Mesenchymal stem cell (in vitro differentiated cells and primary cell): ENCODE data around the gene CHD1L.

Experiments used
- DNase-seq: peaks from one replicate; pipeline ENCODE4 v3.0.0-alpha.2; 2013
- H2AFZ ChIP-seq: one replicate; pipeline ENCODE4 v1.6.1; 2013; ENCODE audit warnings: low read depth, mild to moderate bottlenecking, control low read depth, inconsistent platforms, low read length, moderate library complexity
- H2AK5ac ChIP-seq: 2 replicates; pipeline ENCODE4 v1.6.1; 2013; ENCODE audit warnings: low read length, moderate library complexity, mild to moderate bottlenecking, inconsistent platforms; ENCODE audit not compliant: severe bottlenecking
- H2BK120ac ChIP-seq: one replicate; pipeline ENCODE4 v1.6.1; 2013; ENCODE audit warnings: low read depth, mild to moderate bottlenecking, inconsistent platforms, low read length, moderate library complexity
- H2BK12ac ChIP-seq, 2 experiments: one replicate each; pipeline ENCODE4 v1.6.1; 2013; ENCODE audit warnings: inconsistent platforms in 2 of 2, low read length in 2 of 2, mild to moderate bottlenecking in 2 of 2, moderate library complexity in 2 of 2, control low read depth in 1 of 2
- H2BK15ac ChIP-seq: one replicate; pipeline ENCODE4 v1.6.1; 2013; ENCODE audit warnings: mild to moderate bottlenecking, low read depth, inconsistent platforms; ENCODE audit not compliant: poor library complexity, severe bottlenecking
- H2BK5ac ChIP-seq: 2 replicates; pipeline ENCODE4 v1.6.1; 2013; ENCODE audit warnings: low read depth, mild to moderate bottlenecking, low read length, control low read depth, inconsistent platforms; ENCODE audit not compliant: poor library complexity, severe bottlenecking
- H3K14ac ChIP-seq, 2 experiments: one replicate each; pipeline ENCODE4 v1.6.1; 2013; ENCODE audit warnings: inconsistent platforms in 2 of 2, low read length in 2 of 2, control low read depth in 1 of 2, mild to moderate bottlenecking in 1 of 2, moderate library complexity in 1 of 2
- H3K18ac ChIP-seq, 2 experiments: one replicate each; pipeline ENCODE4 v1.6.1; 2013; ENCODE audit warnings: inconsistent platforms in 2 of 2, low read length in 2 of 2, control low read depth in 1 of 2, low read depth in 1 of 2, mild to moderate bottlenecking in 1 of 2
- H3K23ac ChIP-seq, 2 experiments: one replicate each; pipeline ENCODE4 v1.6.1; 2013; ENCODE audit warnings: inconsistent platforms in 2 of 2, low read length in 2 of 2, mild to moderate bottlenecking in 2 of 2, moderate library complexity in 2 of 2, control low read depth in 1 of 2
- H3K27ac ChIP-seq: 2 replicates; pipeline ENCODE4 v1.5.1; 2013; ENCODE audit warnings: mild to moderate bottlenecking, moderate library complexity, low read length, control low read depth, inconsistent platforms; ENCODE audit not compliant: poor library complexity, severe bottlenecking
- H3K27me3 ChIP-seq, 2 experiments: 2 replicates each; pipeline versions ENCODE4 v1.6.1 to v1.7.0; 2013; ENCODE audit warnings: low read length in 2 of 2, mild to moderate bottlenecking in 2 of 2, moderate library complexity in 2 of 2, control low read depth in 1 of 2, inconsistent platforms in 1 of 2; ENCODE audit not compliant: control insufficient read depth in 1 of 2, insufficient read depth in 1 of 2
- H3K36me3 ChIP-seq, 2 experiments: 2 replicates each; pipeline versions ENCODE4 v1.6.1 to v1.7.0; 2013; ENCODE audit warnings: low read length in 2 of 2, control low read depth in 1 of 2, inconsistent platforms in 1 of 2, low read depth in 1 of 2, mild to moderate bottlenecking in 1 of 2; ENCODE audit not compliant: insufficient read depth in 2 of 2, control insufficient read depth in 1 of 2
- H3K4ac ChIP-seq, 2 experiments: one replicate each; pipeline ENCODE4 v1.6.1; 2013; ENCODE audit warnings: inconsistent platforms in 2 of 2, low read length in 2 of 2, mild to moderate bottlenecking in 2 of 2, moderate library complexity in 2 of 2, control low read depth in 1 of 2, low read depth in 1 of 2
- H3K4me1 ChIP-seq: 2 replicates; pipeline ENCODE4 v1.6.1; 2013; ENCODE audit warnings: low read depth, low read length, control low read depth; ENCODE audit not compliant: control insufficient read depth, insufficient read depth
- H3K4me2 ChIP-seq: 2 replicates; pipeline ENCODE4 v1.6.1; 2013; ENCODE audit warnings: low read length, mild to moderate bottlenecking, inconsistent platforms; ENCODE audit not compliant: poor library complexity, severe bottlenecking
- H3K4me3 ChIP-seq, 2 experiments: 2 replicates each; pipeline versions ENCODE4 v1.5.1 to v1.7.0; 2013; ENCODE audit warnings: low read length in 2 of 2, mild to moderate bottlenecking in 2 of 2, control low read depth in 1 of 2, low read depth in 1 of 2; ENCODE audit not compliant: insufficient read depth in 1 of 2
- H3K79me1 ChIP-seq: replicated peaks from 2 replicates; pipeline ENCODE4 v1.6.1; 2013; ENCODE audit warnings: mild to moderate bottlenecking, control low read depth, low read length, inconsistent platforms; ENCODE audit not compliant: poor library complexity, severe bottlenecking
- H3K9ac ChIP-seq: 2 replicates; pipeline ENCODE4 v1.7.0; 2013; ENCODE audit warnings: mild to moderate bottlenecking, low read length, moderate library complexity
- H3K9me3 ChIP-seq: 2 replicates; pipeline ENCODE4 v1.7.0; 2013; ENCODE audit warnings: mild to moderate bottlenecking, low read length; ENCODE audit not compliant: control insufficient read depth
- H4K8ac ChIP-seq: one replicate; pipeline ENCODE4 v1.6.1; 2013; ENCODE audit warnings: inconsistent platforms, mild to moderate bottlenecking, low read length, moderate library complexity
- H4K91ac ChIP-seq: one replicate; pipeline ENCODE4 v1.6.1; 2013; ENCODE audit warnings: mild to moderate bottlenecking, low read length, inconsistent platforms
- WGBS: methylation state at CpG from one replicate; pipeline ENCODE4 v1.1.7; 2013; ENCODE audit warnings: mixed read lengths; 5-methylcytosine and 5-hydroxymethylcytosine counted together

CHD1L gene

DNA sequence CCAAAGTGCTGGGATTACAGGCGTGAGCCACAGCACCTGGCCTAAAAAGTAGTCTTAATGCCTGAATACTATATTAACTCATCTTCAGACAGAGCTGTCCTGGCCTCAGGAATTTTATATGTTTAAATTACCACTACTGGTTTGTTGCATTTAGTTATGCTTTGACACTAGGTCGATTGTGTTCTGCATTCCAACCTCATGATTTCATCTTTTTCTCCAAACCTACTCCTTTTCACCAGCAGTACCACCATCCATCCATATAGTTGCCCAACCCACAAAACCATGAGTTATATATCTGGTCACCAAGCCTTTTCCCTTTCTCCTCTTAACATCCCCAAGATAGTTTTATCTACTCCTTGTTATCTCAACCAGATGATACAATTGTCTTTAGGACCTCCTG lies 39.9 kb upstream of the CHD1L start:
- WGBS = 49% methylated on average over 2 of the region's 2 CpGs

DNA sequence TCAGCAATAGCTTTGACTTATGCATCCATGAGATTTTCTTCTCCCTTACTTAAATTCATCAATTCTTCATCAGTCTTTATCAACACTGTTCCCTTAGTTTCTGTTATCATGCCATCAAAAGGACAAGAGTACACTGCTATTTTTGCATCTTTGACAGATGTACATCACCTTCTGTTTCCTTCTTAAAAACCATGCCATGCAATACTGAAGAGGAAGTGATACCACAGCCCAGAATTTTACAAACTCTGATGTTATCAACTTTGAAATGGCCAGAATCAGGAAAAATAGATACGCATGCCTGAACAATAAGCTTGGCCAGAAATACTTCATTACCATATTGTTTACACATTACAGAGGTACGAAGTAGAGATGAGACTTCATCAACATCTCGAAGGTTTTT lies 38.4 kb upstream of the CHD1L start:
- no peaks in the 10 kb centered on the region for H3K27me3 ChIP-seq
- H3K36me3 ChIP-seq = no peaks in the 10 kb centered on the region
- H2BK12ac ChIP-seq = no peak overlapping the region
- no peak overlapping the region for H3K4me3 ChIP-seq
- H3K9me3 ChIP-seq = no peaks in the 10 kb centered on the region
- no peak for DNase-seq
- H3K4me1 ChIP-seq = no peaks in the 10 kb centered on the region
- no peak overlapping the region for H2AFZ ChIP-seq
- no peak overlapping the region for H3K14ac ChIP-seq
- H3K18ac ChIP-seq = no peak overlapping the region
- H3K27ac ChIP-seq = no peak overlapping the region
- 90% methylated on average over 3 of the region's 3 CpGs for WGBS
- no peak overlapping the region for H4K91ac ChIP-seq
- H3K79me1 ChIP-seq = no peaks in the 10 kb centered on the region
- no peak overlapping the region for H3K4ac ChIP-seq
- no peak overlapping the region for H3K9ac ChIP-seq
- H2BK120ac ChIP-seq = no peak overlapping the region
- no peak overlapping the region for H2BK15ac ChIP-seq
- no peak overlapping the region for H2BK5ac ChIP-seq
- H2AK5ac ChIP-seq = no peak overlapping the region
- no peak overlapping the region for H3K23ac ChIP-seq
- no peak overlapping the region for H3K4me2 ChIP-seq
- no peak overlapping the region for H4K8ac ChIP-seq

More for the DNA sequence above, 39.9 kb upstream of the CHD1L start:
- Histone ChIP-seq H3K36me3 (no peaks in the 10 kb centered on the region), H3K4ac (no peak overlapping the region), H3K4me3 (no peak overlapping the region), H3K79me1 (no peaks in the 10 kb centered on the region), H4K91ac (no peak overlapping the region), H2AFZ (no peak overlapping the region), H3K9ac (no peak overlapping the region), H3K4me1 (no peaks in the 10 kb centered on the region), H2BK15ac (no peak overlapping the region), H3K18ac (no peak overlapping the region), H3K4me2 (no peak overlapping the region), H3K9me3 (no peaks in the 10 kb centered on the region), H3K27me3 (no peaks in the 10 kb centered on the region), H2BK12ac (no peak overlapping the region), H2AK5ac (no peak overlapping the region), H2BK120ac (no peak overlapping the region), H2BK5ac (no peak overlapping the region), H3K23ac (no peak overlapping the region), H3K27ac (no peak overlapping the region), H3K14ac (no peak overlapping the region), H4K8ac (no peak overlapping the region)
- no peak for DNase-seq

DNA sequence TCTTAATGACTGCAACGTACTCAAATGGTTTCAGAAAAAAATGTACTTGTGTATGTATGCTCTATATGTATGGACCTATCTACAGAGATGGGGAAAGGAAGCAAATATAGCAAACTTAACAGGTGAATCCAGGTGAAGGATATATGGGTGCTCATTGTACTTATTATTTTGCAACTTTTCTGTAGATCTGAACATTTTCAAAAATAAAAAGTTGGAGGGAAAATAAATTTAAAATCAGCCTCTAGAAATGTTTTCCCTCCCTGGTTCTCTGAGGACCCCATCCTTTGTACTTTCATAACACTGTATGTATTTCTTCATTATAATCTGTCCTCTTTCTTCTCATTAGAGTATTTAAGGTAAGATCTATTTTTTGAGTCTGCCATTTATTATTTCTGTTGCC lies 35.3 kb upstream of the CHD1L start:
- no peak overlapping the region for H2AFZ ChIP-seq
- no peaks in the 10 kb centered on the region for H3K79me1 ChIP-seq
- DNase-seq = no peak
- no peak overlapping the region for H3K4ac ChIP-seq
- no peaks in the 10 kb centered on the region for H3K4me1 ChIP-seq
- no peak overlapping the region for H3K18ac ChIP-seq
- no peak overlapping the region for H2BK5ac ChIP-seq
- no peak overlapping the region for H3K4me2 ChIP-seq
- no peak overlapping the region for H3K27ac ChIP-seq
- no peak overlapping the region for H2AK5ac ChIP-seq
- H3K23ac ChIP-seq = no peak overlapping the region
- WGBS = no CpG with 5 or more reads among the region's 1 CpG
- no peak overlapping the region for H2BK120ac ChIP-seq
- no peak overlapping the region for H3K4me3 ChIP-seq
- no peak overlapping the region for H3K14ac ChIP-seq
- H3K9me3 ChIP-seq = no peaks in the 10 kb centered on the region
- no peak overlapping the region for H3K9ac ChIP-seq
- H4K8ac ChIP-seq = no peak overlapping the region
- no peaks in the 10 kb centered on the region for H3K27me3 ChIP-seq
- no peak overlapping the region for H4K91ac ChIP-seq
- no peaks in the 10 kb centered on the region for H3K36me3 ChIP-seq
- no peak overlapping the region for H2BK15ac ChIP-seq
- no peak overlapping the region for H2BK12ac ChIP-seq

DNA sequence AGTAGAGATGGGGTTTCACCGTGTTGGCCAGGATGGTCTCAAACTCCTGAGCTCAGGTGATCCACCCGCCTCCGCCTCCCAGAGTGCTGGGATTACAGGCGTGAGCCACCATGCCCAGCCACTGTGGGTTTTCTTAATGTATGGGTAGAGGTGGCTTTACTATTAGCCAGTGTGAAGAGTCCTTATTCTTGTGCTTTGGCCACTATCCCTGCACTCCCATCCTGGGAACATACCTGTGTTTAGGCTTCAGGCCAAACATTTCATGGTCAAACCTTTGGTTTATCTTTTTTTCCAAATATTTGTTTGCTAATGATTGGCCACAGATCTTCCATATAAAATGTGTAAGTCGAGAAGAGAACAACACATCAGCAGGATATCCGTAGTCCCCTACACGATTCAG lies 33.9 kb upstream of the CHD1L start:
- no peak overlapping the region for H4K8ac ChIP-seq
- H2AFZ ChIP-seq = no peak overlapping the region
- no peak overlapping the region for H3K27ac ChIP-seq
- H3K9me3 ChIP-seq = no peaks in the 10 kb centered on the region
- no peaks in the 10 kb centered on the region for H3K4me1 ChIP-seq
- no peak overlapping the region for H3K4ac ChIP-seq
- no peak overlapping the region for H3K4me2 ChIP-seq
- H3K9ac ChIP-seq = no peak overlapping the region
- H3K79me1 ChIP-seq = no peaks in the 10 kb centered on the region
- H3K36me3 ChIP-seq = no peaks in the 10 kb centered on the region
- H2BK15ac ChIP-seq = no peak overlapping the region
- H3K27me3 ChIP-seq = no peaks in the 10 kb centered on the region
- H2BK120ac ChIP-seq = no peak overlapping the region
- no peak overlapping the region for H4K91ac ChIP-seq
- H3K4me3 ChIP-seq = no peak overlapping the region
- no peak overlapping the region for H3K14ac ChIP-seq
- H3K23ac ChIP-seq = no peak overlapping the region
- no peak overlapping the region for H2BK5ac ChIP-seq
- DNase-seq = no peak
- no peak overlapping the region for H3K18ac ChIP-seq
- H2BK12ac ChIP-seq = no peak overlapping the region
- WGBS = 91% methylated on average over 7 of the region's 7 CpGs
- no peak overlapping the region for H2AK5ac ChIP-seq
